ENCODE results near the gene GAR1.
"Not testable (repeated sequence)": the region's sequence is repeated elsewhere in the genome, so short reads cannot be mapped to it uniquely, and the experiment has no call there.

Gene GAR1

DNA sequence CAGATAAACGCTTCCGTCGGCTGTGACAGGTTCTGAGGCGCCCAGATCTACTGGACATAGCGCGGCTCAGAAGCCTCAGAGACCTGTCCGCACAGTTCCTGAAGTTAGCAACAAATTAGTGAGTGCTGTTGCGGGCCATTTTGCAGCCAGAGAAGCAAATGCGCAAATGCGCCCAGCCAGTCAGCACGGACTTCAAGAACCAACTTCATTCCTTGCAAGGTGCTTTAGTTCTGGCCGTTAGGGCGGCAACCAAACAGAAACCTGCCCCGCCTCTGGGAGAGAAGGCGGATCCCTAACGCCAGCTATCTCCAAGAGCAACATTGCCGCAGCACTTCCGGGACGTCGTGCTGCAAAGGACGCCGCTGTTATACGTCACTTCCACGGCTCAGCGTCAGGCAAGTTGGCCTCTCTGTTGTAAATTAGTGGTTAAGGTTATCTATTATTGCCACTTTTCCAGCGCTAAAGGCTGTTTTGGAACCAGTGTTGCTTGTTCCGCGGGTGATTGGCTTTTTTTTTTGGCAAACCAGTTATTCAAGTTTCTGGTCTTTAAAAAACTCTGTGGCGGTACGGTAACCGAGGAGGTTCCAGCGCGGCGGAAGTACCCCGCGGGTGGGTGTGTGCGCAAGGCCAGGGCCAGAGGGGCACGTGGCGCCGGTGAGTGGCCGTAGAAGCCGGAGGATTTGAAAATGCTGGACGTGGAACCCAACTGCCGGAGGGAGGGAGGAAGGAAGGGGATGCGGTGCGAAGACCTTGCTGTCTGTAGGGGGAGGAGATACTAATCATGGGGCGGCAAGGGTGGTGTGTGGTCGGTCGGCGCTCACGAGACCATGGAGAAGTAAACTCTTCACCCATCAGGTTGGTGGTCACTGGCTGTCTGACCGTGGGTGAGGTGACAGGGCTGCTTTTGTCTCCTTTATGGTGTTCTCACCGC lies at the start of gene GAR1:
TSS of gene GAR1 (plus strand) at position 612 of the 931 bp plus-strand sequence. CDS start 403 bp downstream, outside the sequence.
- DNase-seq: peak; percentile 91

DNA sequence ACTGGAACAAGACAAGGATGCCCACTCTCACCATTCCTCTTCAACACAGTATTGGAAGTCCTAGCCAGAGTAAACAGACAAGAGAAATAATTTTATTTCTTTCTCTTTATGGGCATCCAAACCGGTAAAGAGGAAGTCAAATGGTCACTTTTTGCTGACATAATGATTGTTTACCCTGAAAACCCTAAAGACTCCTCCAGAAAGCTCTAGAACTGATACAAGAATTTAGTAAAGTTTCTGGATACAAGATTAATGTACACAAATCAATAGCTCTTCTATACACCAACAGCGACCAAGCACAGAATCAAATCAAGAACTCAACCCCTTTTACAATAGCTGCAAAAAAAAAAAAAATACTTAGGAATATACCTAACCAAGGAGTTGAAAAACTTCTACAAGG lies 33.5 kb upstream of the GAR1 start:
- not testable (repeated sequence) for DNase-seq

DNA sequence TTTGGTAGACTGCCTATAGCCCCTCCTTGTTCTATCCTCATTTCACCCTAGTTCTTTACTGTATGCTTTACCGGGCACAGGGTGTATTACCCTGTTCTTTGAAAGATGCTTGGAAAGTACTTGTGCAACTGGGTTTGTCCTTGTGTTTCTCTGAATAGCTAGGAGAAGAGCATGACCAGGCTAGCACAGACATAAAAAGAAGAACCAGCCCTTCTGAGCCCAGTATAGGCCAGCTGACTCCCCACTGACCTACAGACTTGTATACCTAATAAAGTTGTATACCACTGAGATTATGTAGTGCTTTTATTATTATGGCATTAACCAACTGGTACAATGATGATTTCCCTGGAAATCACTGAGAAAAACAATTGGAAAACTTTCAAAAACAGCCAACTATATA lies 28.7 kb upstream of the GAR1 start:
- DNase-seq: no peak

DNA sequence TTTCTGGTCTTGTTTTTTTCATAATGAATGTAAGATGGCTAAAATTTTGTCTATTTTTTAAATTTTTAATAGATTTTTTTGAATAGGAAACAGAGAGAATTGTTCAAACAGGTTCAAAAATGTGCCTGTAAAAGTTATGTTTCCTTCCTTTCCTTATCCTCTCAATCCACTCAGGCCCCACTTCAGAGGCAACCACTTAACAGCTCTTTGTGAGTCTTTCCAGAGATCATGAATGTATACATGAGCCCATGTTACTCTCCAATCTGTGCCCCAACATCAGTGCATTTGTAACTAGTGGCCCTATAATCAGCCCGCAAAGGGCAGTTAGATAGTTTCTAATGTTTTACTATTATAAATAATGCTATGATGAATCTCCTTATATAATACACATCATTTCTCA lies 27.8 kb upstream of the GAR1 start:
- no peak for DNase-seq

DNA sequence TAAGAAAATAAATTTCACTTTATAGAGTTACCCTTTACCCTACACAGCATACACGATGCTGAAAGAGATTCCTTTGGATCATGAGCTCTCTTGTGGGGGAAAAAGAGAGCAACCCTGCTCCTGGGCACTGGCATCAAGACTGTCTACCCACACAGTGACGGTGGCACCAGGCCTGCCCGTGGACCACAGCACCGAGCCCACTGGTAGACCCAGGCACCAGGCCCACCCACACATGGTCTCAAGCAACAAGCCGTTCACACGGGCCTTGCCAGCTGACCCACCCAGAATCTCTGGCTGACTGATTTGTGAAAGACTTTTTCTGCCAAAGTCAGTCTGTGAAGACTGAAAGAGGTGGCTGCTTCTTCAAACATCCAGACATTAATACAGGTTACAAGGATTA lies 20.5 kb upstream of the GAR1 start:
- no peak for DNase-seq

DNA sequence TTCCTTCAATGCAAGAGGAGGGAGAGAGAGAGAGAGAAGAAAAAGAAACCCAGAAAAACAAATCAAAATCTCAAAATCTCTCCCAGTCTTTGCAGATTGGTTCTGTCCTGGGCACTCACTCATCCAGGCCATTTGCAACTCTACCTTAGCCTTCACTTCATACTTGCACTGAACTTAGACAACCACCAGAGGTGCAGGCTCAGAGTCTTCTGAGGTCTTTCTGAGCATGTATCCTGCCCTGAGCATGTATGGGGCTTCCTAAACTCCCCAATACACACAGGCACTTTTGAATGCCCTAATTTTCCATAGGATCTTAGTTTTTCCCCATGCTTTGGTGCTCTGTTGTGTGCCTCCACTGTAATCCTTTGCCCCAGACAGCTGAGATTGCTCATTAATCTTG lies 16.7 kb upstream of the GAR1 start:
- DNase-seq: no peak

DNA sequence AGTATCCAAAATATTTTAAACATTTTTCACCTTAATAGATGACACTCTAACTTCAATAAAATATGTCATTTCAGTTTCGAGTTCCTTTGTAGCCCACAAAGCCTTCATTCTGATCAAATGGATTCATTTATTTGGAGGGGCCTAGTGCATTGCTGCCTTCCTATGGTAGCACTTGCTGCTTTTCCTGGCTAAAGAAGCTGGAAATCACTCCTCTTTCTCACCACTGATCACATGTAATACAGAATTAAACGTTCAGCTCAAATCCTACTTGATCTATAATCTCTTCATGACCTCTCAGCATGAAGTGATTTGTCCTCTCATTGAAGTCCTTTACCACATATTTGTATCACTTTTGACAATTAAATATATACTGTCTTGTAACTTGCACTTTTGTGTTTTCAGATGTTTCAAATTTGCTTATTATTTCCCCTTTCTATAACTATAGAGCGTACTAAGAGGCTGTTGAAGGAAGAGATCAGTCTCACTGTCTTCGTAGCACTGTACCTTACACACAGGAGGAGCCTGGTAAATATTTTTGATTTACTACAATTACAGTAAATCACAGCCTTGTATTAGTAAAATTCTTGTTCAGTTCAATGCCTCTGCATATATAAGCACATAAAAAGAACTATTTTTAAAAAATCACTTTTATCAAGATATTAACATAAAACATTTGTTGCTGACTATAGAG lies 14.3 kb upstream of the GAR1 start:
- DNase-seq: no peak

DNA sequence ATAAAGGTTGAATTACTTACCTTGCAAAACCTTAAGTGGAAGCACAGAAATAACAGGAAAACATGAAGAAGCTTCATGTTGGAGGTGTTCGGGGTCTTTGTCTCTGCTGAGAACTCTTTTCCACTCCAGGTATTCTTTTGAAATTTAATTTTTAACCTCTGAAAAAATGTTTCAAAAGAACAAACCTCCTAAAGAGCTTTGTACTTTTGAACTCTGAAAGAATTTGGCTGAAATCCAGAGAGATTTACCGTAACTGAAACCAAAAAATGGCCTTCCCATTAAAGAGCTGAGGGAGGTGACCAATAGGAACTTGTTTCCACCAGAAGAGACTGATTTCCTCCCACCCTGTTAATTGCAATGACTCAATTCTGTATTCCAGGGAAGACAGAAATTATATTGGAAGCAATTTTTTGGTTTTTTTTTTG lies 13.7 kb upstream of the GAR1 start, which contains the start of gene CFI:
TSS of gene CFI (minus strand) at position 105 of the 425 bp plus-strand sequence. CDS start at position 77, 28 bp downstream.
- DNase-seq: peak; percentile 56

DNA sequence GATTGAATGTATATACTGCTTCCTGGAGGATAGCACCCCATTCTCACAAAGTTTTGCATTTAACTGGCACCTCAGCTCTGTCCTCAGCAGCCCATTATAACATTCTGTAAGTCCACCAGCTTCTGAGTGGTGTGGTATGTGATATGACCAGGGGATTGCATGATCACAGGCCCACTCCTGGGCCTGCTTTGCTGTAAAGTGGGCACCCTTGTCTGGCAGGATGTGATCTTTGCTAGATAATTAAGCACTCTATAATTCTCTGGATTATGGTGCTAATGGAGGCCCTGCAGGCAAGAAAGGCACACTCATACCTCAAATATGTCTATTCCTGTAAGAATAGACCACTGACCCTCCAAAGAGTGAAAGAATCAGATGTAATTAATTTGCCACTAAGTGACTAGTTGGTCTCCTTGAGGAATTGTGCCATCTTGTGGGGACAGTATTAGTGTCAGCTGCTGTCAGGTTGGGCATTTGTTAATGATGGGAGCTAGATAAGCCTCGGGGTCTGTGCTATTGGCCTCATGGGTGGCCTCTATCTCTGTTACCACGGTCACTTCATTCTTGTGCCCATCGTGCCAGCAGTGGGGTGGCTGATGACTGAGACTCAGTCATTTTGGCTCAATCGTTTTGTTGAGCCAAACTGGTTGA lies 11.5 kb upstream of the GAR1 start:
- peak; percentile 38 for DNase-seq

DNA sequence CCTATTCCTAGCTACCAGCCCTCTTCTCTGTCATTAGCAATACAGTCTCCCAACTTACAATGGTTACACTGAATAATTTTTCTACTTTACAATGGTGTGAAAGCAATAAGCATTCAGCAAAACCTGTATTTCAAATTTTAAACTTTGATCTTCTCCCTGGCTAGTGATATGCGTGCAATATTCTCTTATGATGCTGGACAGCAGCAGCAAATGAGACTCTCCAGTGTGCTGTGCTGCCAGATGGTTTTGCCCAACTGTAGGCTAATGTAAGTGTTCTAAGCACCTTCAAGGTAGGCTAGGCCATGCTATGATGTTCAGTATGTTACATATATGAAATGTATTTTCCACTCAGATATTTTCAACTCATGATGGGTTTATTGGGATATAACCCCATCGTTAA lies 5.9 kb upstream of the GAR1 start:
- DNase-seq: no peak

DNA sequence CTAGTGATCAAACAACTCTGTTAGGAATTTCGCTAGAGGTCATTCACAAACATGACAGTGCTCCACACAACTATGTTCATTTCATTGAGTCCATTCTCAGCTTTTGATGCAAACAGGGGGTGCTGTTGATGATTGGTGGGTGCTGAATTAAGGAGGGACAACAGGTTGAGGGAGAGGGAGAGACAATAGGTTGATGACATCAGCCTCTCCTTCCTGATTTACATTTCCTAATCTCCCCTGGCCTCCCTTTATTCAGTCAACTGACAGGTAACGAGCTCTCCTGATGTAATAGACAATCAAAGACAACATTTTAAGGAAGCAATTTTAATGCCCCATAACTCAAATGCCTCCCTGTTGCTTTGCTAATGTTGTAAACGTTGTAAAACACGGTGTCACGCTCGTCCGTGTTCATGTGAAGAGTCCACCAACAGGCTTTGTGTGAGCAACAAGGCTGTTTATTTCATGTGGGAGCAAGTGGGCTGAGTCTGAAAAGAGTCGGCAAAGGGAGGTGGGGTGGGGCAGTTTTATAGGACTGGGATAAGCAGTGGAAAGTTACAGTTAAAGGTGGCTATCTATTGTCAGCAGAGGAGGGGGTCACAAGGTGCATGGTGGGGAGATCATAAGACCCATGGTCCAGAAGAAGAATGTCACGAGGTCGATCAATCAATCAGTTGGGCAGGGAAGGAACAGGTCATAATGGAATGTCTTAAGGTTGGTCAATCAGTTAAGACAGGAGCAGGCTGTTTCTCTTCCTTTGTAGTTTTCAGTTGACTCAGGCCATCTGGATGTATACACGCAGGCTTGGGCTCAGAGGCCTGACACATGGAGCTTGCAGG lies 4.8 kb upstream of the GAR1 start:
- no peak for DNase-seq

DNA sequence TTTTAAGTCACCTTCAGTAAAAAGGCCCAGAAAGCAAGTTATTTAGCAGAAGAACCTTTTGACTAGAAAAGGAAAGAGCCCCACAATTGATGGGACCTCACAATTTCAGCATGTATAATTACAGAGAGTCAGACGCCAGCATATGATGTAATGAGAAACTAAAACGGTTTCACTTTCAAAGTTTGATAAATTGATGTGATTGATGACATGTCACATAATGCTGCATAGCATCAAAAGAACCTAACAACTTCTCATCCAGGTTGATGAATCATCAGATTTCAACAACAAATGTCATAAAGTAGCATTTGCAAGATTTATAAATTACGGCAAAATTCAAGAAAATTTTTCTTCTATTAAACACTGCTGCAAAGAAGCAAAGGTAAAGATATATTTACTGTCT lies 3.9 kb upstream of the GAR1 start:
- no peak for DNase-seq

DNA sequence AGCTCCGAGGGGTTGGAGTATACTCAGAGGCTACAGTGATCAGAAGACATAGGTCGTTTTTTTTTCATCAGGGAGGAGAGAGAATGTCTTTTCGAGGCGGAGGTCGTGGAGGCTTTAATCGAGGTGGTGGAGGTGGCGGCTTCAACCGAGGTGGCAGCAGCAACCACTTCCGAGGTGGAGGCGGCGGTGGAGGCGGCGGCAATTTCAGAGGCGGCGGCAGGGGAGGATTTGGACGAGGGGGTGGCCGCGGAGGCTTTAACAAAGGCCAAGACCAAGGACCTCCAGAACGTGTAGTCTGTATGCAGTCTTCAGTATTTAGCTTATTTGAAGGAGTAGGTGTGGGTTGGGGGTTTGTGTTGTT lies 500 bp downstream of the GAR1 start:
- no peak for DNase-seq

DNA sequence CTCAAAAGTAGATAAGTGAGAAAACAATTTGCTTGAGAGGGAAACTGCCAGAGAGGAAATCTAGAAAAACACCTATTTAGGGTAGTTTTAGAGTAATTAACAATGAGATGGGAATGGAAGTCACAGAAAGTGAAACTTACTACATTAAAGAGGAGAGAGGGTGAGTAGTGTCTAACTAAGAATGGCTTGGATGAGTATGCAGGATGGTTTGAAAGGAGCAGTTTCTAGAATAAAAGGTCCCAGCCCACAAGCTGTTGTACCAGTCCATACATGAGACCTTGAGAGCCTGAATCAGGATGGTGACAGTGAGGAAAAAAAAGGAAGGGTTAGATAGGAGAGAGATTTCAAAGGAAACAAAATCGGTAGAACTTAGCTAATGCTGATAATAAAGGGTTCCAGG lies 1.3 kb downstream of the GAR1 start:
- DNase-seq: no peak

DNA sequence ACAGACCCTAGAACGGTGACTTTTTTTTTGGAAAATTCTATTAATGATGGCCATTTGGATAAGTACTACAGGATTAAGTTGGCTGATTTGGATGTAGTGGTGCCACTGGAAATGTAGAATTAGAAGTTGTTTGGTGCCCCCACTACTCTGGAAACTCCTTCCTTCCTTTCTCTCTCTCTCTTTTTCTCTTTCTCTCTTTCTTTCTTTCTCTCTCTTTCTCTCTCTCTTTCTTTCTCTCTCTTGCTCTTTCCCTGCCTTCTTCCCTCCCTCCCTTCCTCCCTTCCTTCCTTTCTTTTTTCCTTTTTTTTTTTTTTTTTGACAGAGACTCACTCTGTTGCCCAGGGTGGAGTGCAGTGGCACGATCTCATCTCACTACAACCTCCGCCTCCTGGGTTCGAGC lies 2.7 kb downstream of the GAR1 start:
- DNase-seq: no peak

DNA sequence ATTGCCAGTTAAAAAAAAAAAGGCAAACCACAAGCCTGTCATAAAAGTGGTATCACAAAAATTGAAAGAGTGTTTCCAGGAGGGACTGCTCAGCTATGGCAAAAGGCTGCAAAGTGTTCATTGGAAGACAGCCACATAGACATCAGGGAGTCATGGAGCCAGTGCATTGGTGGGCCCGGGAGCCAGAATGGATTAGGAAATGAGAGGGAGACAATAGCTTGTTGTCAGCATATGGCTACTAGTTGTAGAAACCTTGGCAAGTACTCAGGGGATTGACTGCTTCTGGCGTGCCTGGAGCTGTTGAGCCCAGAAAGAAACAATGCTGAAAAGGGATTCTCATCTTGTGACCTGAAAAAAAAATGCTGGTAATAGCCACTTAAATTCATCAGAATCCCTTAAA lies 5.0 kb downstream of the GAR1 start:
- DNase-seq: no peak

DNA sequence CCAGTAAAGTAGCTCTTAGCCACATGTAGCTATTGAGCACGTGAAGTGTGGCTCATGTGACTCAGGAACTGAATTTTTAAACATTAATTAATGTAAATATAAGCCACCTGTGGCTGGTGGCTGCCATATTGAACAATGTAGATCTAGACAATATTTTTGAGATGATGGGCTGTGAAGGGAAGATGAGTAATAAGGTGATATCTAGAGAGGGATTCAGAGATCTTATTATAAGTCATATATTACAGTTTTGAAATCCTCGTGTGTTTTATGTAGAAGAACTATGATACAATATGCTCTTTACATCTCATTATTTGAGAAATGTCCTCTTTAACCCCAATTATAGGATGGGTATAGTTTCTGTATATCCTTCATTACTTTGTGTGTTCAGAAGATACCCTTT lies 5.6 kb downstream of the GAR1 start:
- DNase-seq: no peak

DNA sequence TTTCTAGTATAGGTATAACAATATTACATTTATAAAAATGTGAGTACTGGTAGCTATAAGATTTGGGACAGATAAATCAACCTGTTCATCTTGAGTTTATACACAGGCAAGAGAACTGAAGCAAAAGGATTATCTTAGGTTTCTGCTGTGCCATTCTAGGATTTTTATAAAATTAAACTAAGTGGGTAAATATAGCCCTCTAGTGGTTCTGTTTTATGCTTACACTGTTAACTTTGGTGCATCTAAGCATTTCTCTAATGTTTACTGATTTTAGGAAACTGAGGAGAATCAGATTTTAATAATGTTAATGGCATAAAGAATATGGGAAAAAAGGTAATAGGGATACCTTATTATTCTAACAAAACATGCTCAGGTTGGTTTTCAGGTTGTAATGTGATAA lies 11.2 kb downstream of the GAR1 start:
- DNase-seq: no peak

DNA sequence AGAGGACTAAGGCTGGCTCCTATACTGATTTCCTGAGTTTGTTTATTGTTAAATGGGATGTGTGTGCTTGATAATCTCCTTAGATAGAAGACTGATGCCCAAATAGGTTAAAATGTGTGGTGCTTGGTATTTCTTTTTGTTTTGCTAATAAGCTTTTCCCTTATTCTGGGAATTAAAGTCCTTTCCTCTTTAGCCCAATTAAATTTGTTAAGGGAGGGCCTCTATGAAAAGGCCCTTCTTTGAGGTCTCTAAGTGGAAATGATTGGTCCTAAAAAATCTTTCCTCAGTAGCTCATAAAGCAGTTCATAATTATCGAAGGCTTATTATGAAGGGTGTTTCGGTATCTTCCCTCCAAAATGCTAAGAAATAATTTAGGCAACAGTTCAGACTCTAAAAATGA lies 12.1 kb downstream of the GAR1 start, which contains the start of gene RRH:
TSS of gene RRH (plus strand) at position 301 of the 400 bp plus-strand sequence. CDS start at position 357, 56 bp downstream.
- no peak for DNase-seq

DNA sequence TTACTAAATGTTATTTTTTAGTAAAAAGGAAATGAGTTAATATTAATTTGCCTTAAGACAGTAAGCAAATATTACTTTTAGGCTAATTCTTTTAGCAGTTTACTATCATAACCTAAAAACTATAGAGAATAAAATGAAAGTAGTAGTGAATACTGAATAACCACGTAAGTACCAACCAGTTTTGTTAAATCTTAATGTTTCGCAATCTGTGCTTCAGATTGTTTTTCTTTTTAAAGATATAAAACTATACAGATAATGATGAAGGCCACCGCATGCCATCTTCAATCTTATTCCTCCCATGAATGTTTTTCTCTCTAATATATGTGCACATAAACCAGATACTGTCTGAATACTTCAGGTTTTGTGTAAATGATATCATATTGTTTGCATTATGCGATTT lies 18.2 kb downstream of the GAR1 start:
- DNase-seq: no peak

DNA sequence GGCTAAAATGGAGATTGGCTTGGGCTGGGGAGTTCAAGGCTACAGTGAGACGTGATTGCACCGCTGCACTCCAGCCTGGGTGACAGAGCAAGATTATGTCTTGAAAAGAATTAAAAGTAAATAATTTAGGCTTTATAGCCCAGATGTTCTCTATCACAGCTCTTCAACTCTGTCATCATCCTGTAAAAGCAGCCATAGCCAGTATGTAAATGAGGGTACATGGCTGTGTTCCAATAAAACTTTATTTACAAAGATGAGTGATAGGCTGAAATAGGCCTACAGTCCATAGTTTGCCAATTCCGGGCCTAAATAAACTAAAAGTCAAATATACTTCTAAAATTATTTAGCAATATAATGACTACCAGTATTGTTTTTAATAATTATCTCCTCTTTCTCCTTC lies 21.4 kb downstream of the GAR1 start:
- no peak for DNase-seq

DNA sequence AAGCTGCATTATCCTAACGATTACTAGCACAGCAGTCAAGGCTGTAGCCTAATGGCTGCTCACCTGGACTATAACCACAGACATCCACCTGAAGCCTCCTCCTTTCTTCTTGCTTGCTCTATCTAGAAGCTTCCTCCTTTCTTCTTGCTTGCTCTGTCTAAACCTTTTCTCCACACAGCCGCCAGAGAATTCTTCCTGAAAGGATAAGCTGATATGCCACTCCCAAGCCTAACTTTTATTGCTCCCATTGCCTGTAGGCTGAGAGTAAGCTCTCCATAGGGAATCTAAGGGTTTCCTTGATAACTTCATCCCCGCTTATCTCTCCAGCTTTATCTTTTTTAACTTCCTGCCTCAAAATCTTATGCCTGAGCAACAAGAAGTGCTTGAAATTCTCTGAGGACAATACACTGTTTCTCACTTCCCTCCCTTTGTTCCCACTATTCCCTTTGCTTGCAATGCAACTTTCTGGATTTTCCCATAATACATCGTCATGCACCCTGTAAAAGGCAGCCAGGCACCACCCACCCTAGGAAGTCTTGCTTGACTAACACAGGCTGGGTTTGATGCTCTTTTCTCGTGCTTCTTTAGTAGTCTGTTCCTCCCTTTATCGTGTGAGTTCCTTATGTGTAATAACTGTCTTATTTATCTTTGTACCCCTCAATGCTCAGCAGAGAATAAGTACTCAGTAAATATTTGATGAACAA lies 31.0 kb downstream of the GAR1 start:
- DNase-seq: peak; percentile 35

Measured in NCI-H226 (cell line).